Activated CD8-positive, alpha-beta memory T cell treated with anti-CD3 and anti-CD28 coated beads for 24 hours (primary cell): ENCODE measurements around the gene SBK1.
"Not testable (repeated sequence)": the region's sequence is repeated elsewhere in the genome, so short reads cannot be mapped to it uniquely, and the experiment has no call there.

ENCODE experiments used
- DNase-seq: peaks from one replicate; pipeline ENCODE4 v3.0.0-alpha.2; 2020

Gene SBK1

GRCh38 chr16:28309811-28310311 lies 17.5 kb downstream of the SBK1 start:
- peak; percentile 93 for DNase-seq

- DNase-seq = no peak
Observed at GRCh38 chr16:28310796-28311195, 18.5 kb downstream of the SBK1 start.

- no peak for DNase-seq
Observed at GRCh38 chr16:28311413-28311812, 19.1 kb downstream of the SBK1 start.

- DNase-seq = peak; percentile 77
Observed at GRCh38 chr16:28311913-28312312, 19.6 kb downstream of the SBK1 start.

GRCh38 chr16:28312327-28312726 lies 20.0 kb downstream of the SBK1 start:
- no peak for DNase-seq

GRCh38 chr16:28313587-28313986 lies 21.3 kb downstream of the SBK1 start:
- DNase-seq = no peak

GRCh38 chr16:28316054-28316453 lies 23.7 kb downstream of the SBK1 start:
- no peak for DNase-seq

GRCh38 chr16:28317040-28317880 lies 24.9 kb downstream of the SBK1 start:
- DNase-seq = peak; percentile 93

- no peak for DNase-seq
Observed at GRCh38 chr16:28318042-28318744, 25.9 kb downstream of the SBK1 start.

- no peak for DNase-seq
Observed at GRCh38 chr16:28319476-28320022, 27.2 kb downstream of the SBK1 start.

GRCh38 chr16:28320023-28320561 lies 27.8 kb downstream of the SBK1 start:
- DNase-seq = no peak

- DNase-seq = no peak
Observed at GRCh38 chr16:28320741-28321140, 28.4 kb downstream of the SBK1 start.

- peak; percentile 82 for DNase-seq
Observed at GRCh38 chr16:28321700-28322411, 29.5 kb downstream of the SBK1 start.

GRCh38 chr16:28324235-28324886 lies 32.0 kb downstream of the SBK1 start:
- DNase-seq = no peak

GRCh38 chr16:28324887-28325279 lies 32.6 kb downstream of the SBK1 start:
- DNase-seq = no peak

- DNase-seq = peak; percentile 87
Observed at GRCh38 chr16:28326881-28327610, 34.7 kb downstream of the SBK1 start.

- not testable (repeated sequence) for DNase-seq
Observed at GRCh38 chr16:28330232-28330631, 37.9 kb downstream of the SBK1 start.

- not testable (repeated sequence) for DNase-seq
Observed at GRCh38 chr16:28330981-28331380, 38.7 kb downstream of the SBK1 start.

GRCh38 chr16:28332632-28333031 lies 40.3 kb downstream of the SBK1 start:
- DNase-seq = not testable (repeated sequence)

- DNase-seq = not testable (repeated sequence)
Observed at GRCh38 chr16:28335678-28336077, 43.4 kb downstream of the SBK1 start.

- not testable (repeated sequence) for DNase-seq
Observed at GRCh38 chr16:28336940-28337710, 44.8 kb downstream of the SBK1 start.
